ENCODE measurements around the gene ATP6V1D.

- TF ChIP-seq CTCF (IDR thresholded peaks at IDR 0.05) (no peak), POLR2A (IDR thresholded peaks at IDR 0.05) (no peak), POLR2AphosphoS5 (IDR thresholded peaks at IDR 0.05) (no peak)
These were observed 40.8 kb upstream of the ATP6V1D start for GRCh38 chr14:67400434-67400833.
